ENCODE results near the gene CWC27. TPM values are rescaled to one million over a fixed set of nuclear protein-coding genes. Genes with fewer than 3 reads are reported as not detected.

Gene CWC27
- total and polyA plus RNA-seq, 9 of the 15 experiments (the other 6 are each of a cell fraction or from before 2014, with no cell fraction given) = 19.7 to 49.3 (median 38.3) TPM

DNA sequence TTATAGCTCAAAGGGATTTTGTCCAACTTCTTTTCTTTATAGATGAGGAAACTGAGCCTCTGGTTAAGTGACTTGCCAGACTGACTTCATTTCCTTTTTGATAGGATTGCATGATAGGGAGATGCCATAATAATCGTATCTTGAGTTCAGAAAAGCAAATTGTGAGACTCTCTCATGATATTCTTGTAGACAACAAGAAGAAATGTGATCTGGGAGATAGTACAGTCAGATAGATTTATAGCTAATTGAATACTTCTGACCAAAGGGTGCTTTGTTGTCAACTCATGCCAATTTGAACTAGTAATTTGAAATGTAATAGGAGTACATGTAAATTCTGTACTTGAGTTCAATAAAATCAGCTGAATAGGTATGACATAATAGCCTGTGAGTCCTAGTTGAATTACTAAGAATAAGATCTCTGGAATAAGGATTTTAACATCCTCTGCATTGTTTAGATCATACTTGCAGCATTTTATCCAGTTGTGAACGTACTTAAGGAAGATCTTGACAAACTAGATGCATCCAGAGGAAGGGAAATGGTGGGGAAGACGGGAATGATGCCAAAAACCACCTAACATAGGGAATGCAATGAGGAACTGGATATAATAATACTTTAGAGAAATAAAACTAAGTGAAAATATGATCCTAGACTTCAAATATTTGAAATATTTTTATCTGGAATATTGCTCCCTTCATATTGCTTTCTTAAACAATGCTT, 25.5 kb downstream of the CWC27 start:
- ChIA-PET POLR2A (interaction anchor here (1.3 kb wide), 1 partner anchor 13 kb away, joined by 3 read pairs; no protein-coding TSS in a partner anchor), CTCF (ENCODE audit: low intra/inter-chr PET ratio) (no interaction called here)
- Histone ChIP-seq H3K4me3 (no peak overlapping the region), H3K36me3 (ENCODE audit: control insufficient read depth, insufficient read depth, low read length) (peaks cover 5% of the 10 kb centered on the region; the same call in 2 of the 3 replicates), H3K4me2 (ENCODE audit: insufficient read depth, low read length) (no peak overlapping the region), H3K27me3 (ENCODE audit: control insufficient read depth in 2 of 2, insufficient read depth in 2 of 2, low read length in 2 of 2) (no peaks in the 10 kb centered on the region), H3K9me1 (ENCODE audit: control insufficient read depth, insufficient read depth, low read length) (no peaks in the 10 kb centered on the region), H3K27ac (ENCODE audit: extremely low read depth, low read depth, low read length) (no peak overlapping the region), H4K20me1 (replicated peaks; ENCODE audit: control insufficient read depth, insufficient read depth, low read length) (no peaks in the 10 kb centered on the region), H3K79me2 (ENCODE audit: control insufficient read depth, insufficient read depth, low read length) (no peaks in the 10 kb centered on the region), H3K9me3 (replicated peaks; ENCODE audit: control insufficient read depth, insufficient read depth, low read depth, low read length) (no peaks in the 10 kb centered on the region), H2AFZ (ENCODE audit: low read depth, low read length) (no peak overlapping the region), H3K9ac (ENCODE audit: insufficient read depth in 1 of 2, low read depth in 2 of 2, low read length in 2 of 2) (no peak overlapping the region), H3K4me1 (replicated peaks in 1 of 2; ENCODE audit: control insufficient read depth in 2 of 2, insufficient read depth in 2 of 2, low read length in 2 of 2) (no peaks in the 10 kb centered on the region)
- 46% methylated on average over 3 of the region's 3 CpGs for WGBS (ENCODE audit: insufficient coverage, low coverage, missing lambda C conversion rate)
- TF ChIP-seq ZNF253 (CRISPR knock-in tag; conservative IDR thresholded peaks at IDR 0.05) (no peak), ZNF695 (CRISPR knock-in tag; IDR thresholded peaks at IDR 0.05) (no peak)
- ATAC-seq (no peak), FAIRE-seq (no peak), DNase-seq (ENCODE audit: extremely low read depth in 1 of 4, low spot score in 3 of 4) (no peak)
- BruUV-seq (replicated peaks) = no TSS peak
- in situ Hi-C loops (cut with MboI) (loop anchor here (25.0 kb wide), 1 partner anchor 557 kb away; no protein-coding TSS in a partner anchor), intact Hi-C loops (cut with micrococcal nuclease) (no loop called here)

DNA sequence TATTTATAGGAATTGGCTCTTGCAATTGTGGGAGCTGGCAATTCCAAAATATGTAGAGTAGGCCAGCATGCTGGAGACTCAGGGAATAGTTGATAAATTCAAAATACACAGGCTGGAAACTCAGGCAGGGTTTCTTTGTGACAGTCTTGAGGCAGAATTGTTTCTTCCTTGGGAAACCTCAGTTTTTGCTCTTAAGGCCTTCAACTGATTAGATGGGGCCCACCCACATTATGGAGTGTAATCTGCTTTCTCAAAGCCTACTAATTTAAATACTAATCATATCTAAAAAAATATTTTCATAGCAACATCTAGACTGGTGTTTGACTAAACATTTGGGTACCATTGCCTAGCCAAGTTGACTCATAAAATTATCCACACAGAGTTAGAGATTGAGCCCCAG, 27.6 kb downstream of the CWC27 start:
- TF ChIP-seq NFE2L1 (tag; IDR thresholded peaks at IDR 0.05; ENCODE audit: borderline replicate concordance, low read depth) (no peak), FOXM1 (IDR thresholded peaks at IDR 0.05; ENCODE audit: low read depth) (0 out of 2 replicates have a peak, but pooled peaks have one; percentile 31), FOXM1 (CRISPR knock-in tag; IDR thresholded peaks at IDR 0.05; ENCODE audit: low read depth) (no peak), KHSRP (IDR thresholded peaks at IDR 0.05) (no peak), ZNF217 (CRISPR knock-in tag; IDR thresholded peaks at IDR 0.05) (no peak), PHB (CRISPR knock-in tag; IDR thresholded peaks at IDR 0.05) (no peak), PHF21A (IDR thresholded peaks at IDR 0.05; ENCODE audit: borderline replicate concordance, low read depth) (no peak), THRAP3 (IDR thresholded peaks at IDR 0.05; ENCODE audit: borderline replicate concordance) (no peak), LARP7 (IDR thresholded peaks at IDR 0.05) (no peak), PHF8 (IDR thresholded peaks at IDR 0.05; ENCODE audit: borderline replicate concordance, low read length) (no peak), ZNF134 (CRISPR knock-in tag; conservative IDR thresholded peaks at IDR 0.05) (peak; percentile 97), RFX1 (IDR thresholded peaks at IDR 0.05) (no peak), RBM25 (IDR thresholded peaks at IDR 0.05; ENCODE audit: low read depth, low read length, severe bottlenecking) (peak; percentile 61), MXI1 (IDR thresholded peaks at IDR 0.05; ENCODE audit: low read depth, low read length) (no peak)
- H3K4me1 ChIP-seq (replicated peaks in 1 of 2; ENCODE audit: control insufficient read depth in 2 of 2, insufficient read depth in 2 of 2, low read length in 2 of 2) = no peaks in the 10 kb centered on the region
- intact Hi-C loops (cut with micrococcal nuclease) (no loop called here), in situ Hi-C loops (cut with MboI) (loop anchor here (25.0 kb wide), 1 partner anchor 559 kb away; no protein-coding TSS in a partner anchor)
- no peak overlapping the region for H3K9ac ChIP-seq (ENCODE audit: insufficient read depth in 1 of 2, low read depth in 2 of 2, low read length in 2 of 2)
- CTCF ChIA-PET (ENCODE audit: low intra/inter-chr PET ratio) = no interaction called here
- H3K9me3 ChIP-seq (replicated peaks; ENCODE audit: control insufficient read depth, insufficient read depth, low read depth, low read length) = no peaks in the 10 kb centered on the region
- H4K20me1 ChIP-seq (replicated peaks; ENCODE audit: control insufficient read depth, insufficient read depth, low read length) = no peaks in the 10 kb centered on the region
- no peak overlapping the region for H3K4me3 ChIP-seq
- BruUV-seq (replicated peaks) = no TSS peak
- no peak overlapping the region for H2AFZ ChIP-seq (ENCODE audit: low read depth, low read length)
- H3K9me1 ChIP-seq (ENCODE audit: control insufficient read depth, insufficient read depth, low read length) = no peaks in the 10 kb centered on the region
- no peaks in the 10 kb centered on the region for H3K27me3 ChIP-seq (ENCODE audit: control insufficient read depth in 2 of 2, insufficient read depth in 2 of 2, low read length in 2 of 2)
- no peak overlapping the region for H3K27ac ChIP-seq (ENCODE audit: extremely low read depth, low read depth, low read length)
- H3K36me3 ChIP-seq (ENCODE audit: control insufficient read depth, insufficient read depth, low read length) = peaks cover 2% of the 10 kb centered on the region; the same call in 1 of the 3 replicates
- no peak for FAIRE-seq
- DNase-seq (ENCODE audit: extremely low read depth in 1 of 4, low spot score in 3 of 4) = no peak
- H3K4me2 ChIP-seq (ENCODE audit: insufficient read depth, low read length) = no peak overlapping the region
- H3K79me2 ChIP-seq (ENCODE audit: control insufficient read depth, insufficient read depth, low read length) = no peaks in the 10 kb centered on the region
- POLR2A ChIA-PET = no interaction called here
- ATAC-seq = no peak

Data from K562 (cell line).